ENCODE data around the gene OSTF1. TPM values are rescaled to one million over a fixed set of nuclear protein-coding genes. Genes with fewer than 3 reads are reported as not detected.

The OSTF1 gene
- polyA plus RNA-seq, 1 donor from 2014 or later = 8.8 TPM

- no peak overlapping the region for H3K27ac ChIP-seq (ENCODE audit: low read length)
- H4K20me1 ChIP-seq (ENCODE audit: insufficient read depth) = no peaks in the 10 kb centered on the region
- H3K9ac ChIP-seq (ENCODE audit: low read length) = no peak overlapping the region
- no peaks in the 10 kb centered on the region for H3K9me2 ChIP-seq (ENCODE audit: insufficient read depth, low read length)
- H2AFZ ChIP-seq (ENCODE audit: low read depth, low read length) = no peak overlapping the region
- H3K36me3 ChIP-seq (ENCODE audit: insufficient read depth, low read length) = no peaks in the 10 kb centered on the region
- no peak overlapping the region for H3K4me3 ChIP-seq (ENCODE audit: low read length)
- H3K4me2 ChIP-seq (ENCODE audit: low read length) = no peak overlapping the region
- no peak for TF ChIP-seq SMC3 (conservative IDR thresholded peaks at IDR 0.05; ENCODE audit: poor library complexity)
- no peak for TF ChIP-seq EP300 (conservative IDR thresholded peaks at IDR 0.05; ENCODE audit: poor library complexity, severe bottlenecking)
- no peak for TF ChIP-seq TAF1 (IDR thresholded peaks at IDR 0.05; ENCODE audit: low read depth)
- TF ChIP-seq RAD21 (conservative IDR thresholded peaks at IDR 0.05) = no peak
- TF ChIP-seq, protein P1, sequence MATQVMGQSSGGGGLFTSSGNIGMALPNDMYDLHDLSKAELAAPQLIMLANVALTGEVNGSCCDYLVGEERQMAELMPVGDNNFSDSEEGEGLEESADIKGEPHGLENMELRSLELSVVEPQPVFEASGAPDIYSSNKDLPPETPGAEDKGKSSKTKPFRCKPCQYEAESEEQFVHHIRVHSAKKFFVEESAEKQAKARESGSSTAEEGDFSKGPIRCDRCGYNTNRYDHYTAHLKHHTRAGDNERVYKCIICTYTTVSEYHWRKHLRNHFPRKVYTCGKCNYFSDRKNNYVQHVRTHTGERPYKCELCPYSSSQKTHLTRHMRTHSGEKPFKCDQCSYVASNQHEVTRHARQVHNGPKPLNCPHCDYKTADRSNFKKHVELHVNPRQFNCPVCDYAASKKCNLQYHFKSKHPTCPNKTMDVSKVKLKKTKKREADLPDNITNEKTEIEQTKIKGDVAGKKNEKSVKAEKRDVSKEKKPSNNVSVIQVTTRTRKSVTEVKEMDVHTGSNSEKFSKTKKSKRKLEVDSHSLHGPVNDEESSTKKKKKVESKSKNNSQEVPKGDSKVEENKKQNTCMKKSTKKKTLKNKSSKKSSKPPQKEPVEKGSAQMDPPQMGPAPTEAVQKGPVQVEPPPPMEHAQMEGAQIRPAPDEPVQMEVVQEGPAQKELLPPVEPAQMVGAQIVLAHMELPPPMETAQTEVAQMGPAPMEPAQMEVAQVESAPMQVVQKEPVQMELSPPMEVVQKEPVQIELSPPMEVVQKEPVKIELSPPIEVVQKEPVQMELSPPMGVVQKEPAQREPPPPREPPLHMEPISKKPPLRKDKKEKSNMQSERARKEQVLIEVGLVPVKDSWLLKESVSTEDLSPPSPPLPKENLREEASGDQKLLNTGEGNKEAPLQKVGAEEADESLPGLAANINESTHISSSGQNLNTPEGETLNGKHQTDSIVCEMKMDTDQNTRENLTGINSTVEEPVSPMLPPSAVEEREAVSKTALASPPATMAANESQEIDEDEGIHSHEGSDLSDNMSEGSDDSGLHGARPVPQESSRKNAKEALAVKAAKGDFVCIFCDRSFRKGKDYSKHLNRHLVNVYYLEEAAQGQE (IDR thresholded peaks at IDR 0.05; ENCODE audit: borderline replicate concordance) = no peak
- TF ChIP-seq POLR2AphosphoS5 (IDR thresholded peaks at IDR 0.05) = no peak
- no peak for TF ChIP-seq EZH2 (IDR thresholded peaks at IDR 0.05; ENCODE audit: borderline replicate concordance, insufficient read depth, low read length, poor library complexity, severe bottlenecking)
- no peak for TF ChIP-seq MXI1 (conservative IDR thresholded peaks at IDR 0.05; ENCODE audit: poor library complexity, severe bottlenecking)
- TF ChIP-seq CTCF (IDR thresholded peaks at IDR 0.05; ENCODE audit: poor library complexity, severe bottlenecking) = no peak
- no peaks in the 10 kb centered on the region for H3K79me2 ChIP-seq (replicated peaks; ENCODE audit: insufficient read depth, low read length)
- no peaks in the 10 kb centered on the region for H3K27me3 ChIP-seq (ENCODE audit: insufficient read depth, low read depth, low read length)
- H3F3A ChIP-seq (ENCODE audit: insufficient read depth, low read length, poor library complexity, severe bottlenecking) = no peaks in the 10 kb centered on the region
- H3K9me3 ChIP-seq (ENCODE audit: low read length) = no peaks in the 10 kb centered on the region
These were observed 8.5 kb downstream of the OSTF1 start for GRCh38 chr9:75096796-75097195.

DNA sequence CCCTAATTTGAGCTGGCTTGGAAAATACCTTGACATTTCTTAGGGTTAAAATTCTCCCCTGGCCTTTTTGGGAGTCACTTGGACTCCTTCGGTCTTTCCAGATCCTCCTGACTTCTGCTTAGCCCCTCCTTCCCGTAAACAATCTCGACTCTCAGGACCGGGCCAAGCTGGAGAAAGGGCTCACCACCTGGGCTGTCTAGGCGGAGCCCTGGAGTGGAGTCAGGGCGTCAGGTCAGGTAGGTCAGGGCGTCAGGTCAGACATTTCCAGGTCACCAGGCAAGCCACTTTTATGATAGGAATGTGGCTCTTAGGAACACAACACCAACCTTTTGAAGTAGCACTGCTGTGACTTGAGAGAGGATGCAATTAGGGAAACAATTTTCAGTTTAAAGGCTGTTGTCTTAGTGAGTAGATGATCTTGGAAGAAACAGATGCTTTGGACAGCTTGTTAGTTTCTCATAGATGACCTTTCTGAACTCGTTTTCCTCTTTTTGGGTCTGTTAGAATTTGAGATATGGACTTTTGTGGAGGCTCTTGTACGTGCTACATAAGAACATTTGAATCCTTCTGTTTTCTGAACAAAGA is 12.8 kb downstream of the OSTF1 start:
- no peak overlapping the region for H3K9ac ChIP-seq (ENCODE audit: low read length)
- H3K36me3 ChIP-seq (ENCODE audit: insufficient read depth, low read length) = no peaks in the 10 kb centered on the region
- no peak overlapping the region for H3K27ac ChIP-seq (ENCODE audit: low read length)
- no peak overlapping the region for H3K4me3 ChIP-seq (ENCODE audit: low read length)
- no peaks in the 10 kb centered on the region for H4K20me1 ChIP-seq (ENCODE audit: insufficient read depth)
- no peaks in the 10 kb centered on the region for H3F3A ChIP-seq (ENCODE audit: insufficient read depth, low read length, poor library complexity, severe bottlenecking)
- H3K9me2 ChIP-seq (ENCODE audit: insufficient read depth, low read length) = no peaks in the 10 kb centered on the region
- H3K27me3 ChIP-seq (ENCODE audit: insufficient read depth, low read depth, low read length) = no peaks in the 10 kb centered on the region
- no peaks in the 10 kb centered on the region for H3K79me2 ChIP-seq (replicated peaks; ENCODE audit: insufficient read depth, low read length)
- H2AFZ ChIP-seq (ENCODE audit: low read depth, low read length) = no peak overlapping the region
- no peak for TF ChIP-seq SMC3 (conservative IDR thresholded peaks at IDR 0.05; ENCODE audit: poor library complexity)
- no peak for TF ChIP-seq EZH2 (IDR thresholded peaks at IDR 0.05; ENCODE audit: borderline replicate concordance, insufficient read depth, low read length, poor library complexity, severe bottlenecking)
- no peak for TF ChIP-seq RAD21 (conservative IDR thresholded peaks at IDR 0.05)
- TF ChIP-seq CTCF (IDR thresholded peaks at IDR 0.05; ENCODE audit: poor library complexity, severe bottlenecking) = no peak
- no peak for TF ChIP-seq TAF1 (IDR thresholded peaks at IDR 0.05; ENCODE audit: low read depth)
- no peak for TF ChIP-seq POLR2AphosphoS5 (IDR thresholded peaks at IDR 0.05)
- no peak for TF ChIP-seq MXI1 (conservative IDR thresholded peaks at IDR 0.05; ENCODE audit: poor library complexity, severe bottlenecking)
- TF ChIP-seq EP300 (conservative IDR thresholded peaks at IDR 0.05; ENCODE audit: poor library complexity, severe bottlenecking) = no peak
- TF ChIP-seq, protein P1 (IDR thresholded peaks at IDR 0.05; ENCODE audit: borderline replicate concordance) = no peak
- no peaks in the 10 kb centered on the region for H3K9me3 ChIP-seq (ENCODE audit: low read length)
- no peak overlapping the region for H3K4me2 ChIP-seq (ENCODE audit: low read length)
